CD4-positive, alpha-beta T cell (primary cell): ENCODE data around the gene CELSR2. TPM values are rescaled to one million over a fixed set of nuclear protein-coding genes. Genes with fewer than 3 reads are reported as not detected.
A peak's percentile ranks its signal among the peaks of the same experiment; 100 is the strongest.

Source experiments
- ATAC-seq: fragments of 200-7000 bp; cut with Tn5 transposase; one replicate; pipeline ENCODE4 v1.10.0; 2022; ENCODE audit warnings: mild to moderate bottlenecking; ENCODE audit not compliant: poor library complexity
- CTCF ChIA-PET: fragments of 350-600 bp; sonication (Branson Sonifier 250); formaldehyde crosslinking; loops from one replicate; lab custom pipeline; 2021; ENCODE audit warnings: antibody characterized with exemption, inconsistent platforms; lab: Charles Lee
- POLR2A ChIA-PET: fragments of 350-600 bp; sonication (Branson Sonifier 250); formaldehyde crosslinking; loops from one replicate; lab custom pipeline; 2021; ENCODE audit warnings: antibody characterized with exemption, inconsistent platforms; lab: Charles Lee
- DNase-seq, 14 experiments: peaks; one replicate each; pipeline ENCODE4 v3.0.0-alpha.2; 2013 to 2020; ENCODE audit warnings: mixed read lengths in 2 of 14
- H3K27ac ChIP-seq, 2 donors: one replicate each; pipeline versions ENCODE4 v1.5.1 to v1.7.0; 2013; ENCODE audit warnings: low read length in 2 of 2, low read depth in 1 of 2, mild to moderate bottlenecking in 1 of 2
- H3K27me3 ChIP-seq, 2 experiments: 1 replicate in 1 of 2; 2 replicates in 1 of 2; pipeline versions ENCODE4 v1.6.1 to v1.7.0; 2013; ENCODE audit warnings: low read length in 2 of 2, control low read depth in 1 of 2, mild to moderate bottlenecking in 1 of 2, moderate library complexity in 1 of 2; ENCODE audit not compliant: insufficient read depth in 2 of 2, control insufficient read depth in 1 of 2
- H3K36me3 ChIP-seq: one replicate; pipeline ENCODE4 v1.6.1; 2013; ENCODE audit warnings: low read length, control low read depth; ENCODE audit not compliant: insufficient read depth
- H3K4me1 ChIP-seq: one replicate; pipeline ENCODE4 v1.6.1; 2013; ENCODE audit warnings: low read length, control low read depth; ENCODE audit not compliant: insufficient read depth
- H3K4me3 ChIP-seq: one replicate; pipeline ENCODE4 v1.5.1; 2013; ENCODE audit warnings: mild to moderate bottlenecking, low read length, moderate library complexity
- H3K9me3 ChIP-seq, 2 experiments: 1 replicate in 1 of 2; 2 replicates in 1 of 2; pipeline versions ENCODE4 v1.6.1 to v1.7.0; 2013; ENCODE audit warnings: low read length in 2 of 2, mild to moderate bottlenecking in 2 of 2, control low read depth in 1 of 2, moderate library complexity in 1 of 2; ENCODE audit not compliant: control insufficient read depth in 1 of 2, insufficient read depth in 1 of 2
- H3K27ac Mint-ChIP-seq: one replicate; pipeline ENCODE4 v1.8.0; 2020; ENCODE audit warnings: mixed read lengths
- H3K27me3 Mint-ChIP-seq: one replicate; pipeline ENCODE4 v1.8.0; 2021; ENCODE audit warnings: mixed read lengths
- H3K36me3 Mint-ChIP-seq: one replicate; pipeline ENCODE4 v1.8.0; 2021; ENCODE audit warnings: low read depth, mixed read lengths
- H3K4me1 Mint-ChIP-seq: one replicate; pipeline ENCODE4 v1.8.0; 2021; ENCODE audit warnings: low read depth, mixed read lengths
- H3K4me3 Mint-ChIP-seq: one replicate; pipeline ENCODE4 v1.8.0; 2020; ENCODE audit warnings: mild to moderate bottlenecking, mixed read lengths
- H3K9me3 Mint-ChIP-seq: one replicate; pipeline ENCODE4 v1.8.0; 2020; ENCODE audit warnings: mixed read lengths
- CTCF ChIP-seq: fragments of 200-600 bp; IDR thresholded peaks from one replicate; pipeline ENCODE4 v1.8.0; 2022; ENCODE audit warnings: antibody characterized with exemption, mild to moderate bottlenecking
- intact Hi-C, 2 experiments: fragments of 100-400 bp; cut with DNase I in 1 of 2; cut with micrococcal nuclease in 1 of 2; formaldehyde crosslinking; loops; one replicate each; pipeline versions ENCODE4 v1.15.1 to v1.9.0; 2023 to 2025; cut with DNase I, micrococcal nuclease
- polyA plus RNA-seq, 2 donors: library from polyadenylated mRNA; unstranded; fragments of 120-200 nt; gene quantifications; one replicate each; pipeline ENCODE4 v1.2.1, GENCODE V29; 2013
- total RNA-seq, 174 experiments: library from RNA in 2 of 174; stranded (reverse) in 2 of 174; gene quantifications; one replicate each; pipeline ENCODE4 v1.2.3 and lab custom pipeline; 2021 to 2026

CELSR2 gene
- total RNA-seq (1 to 10 TPM; 3.6 TPM), total RNA-seq (lab: John Stamatoyannopoulos, UW) (1.2 to 17.6 (median 7.6) reads per million in 172 experiments)
- 2.1 TPM for polyA plus RNA-seq (2013, experiment 1 of 2)
- 2.8 TPM for polyA plus RNA-seq (2013, experiment 2 of 2)

GRCh38 chr1:109248797-109249629 lies at the start of gene CELSR2:
TSS of gene CELSR2 (plus strand) at chr1:109249539. CDS start at chr1:109250080, 541 bp downstream.
- H3K4me1 Mint-ChIP-seq: peaks cover 16% of the 10 kb centered on the region
- Histone ChIP-seq H3K9me3 (no peaks in the 10 kb centered on the region), H3K4me3 (peak within 1 kb of the TSS; percentile 39), H3K27me3 (peaks cover 7 to 13% of the 10 kb centered on the region in 2 experiments), H3K27ac (no peak within 1 kb of the TSS), H3K36me3 (no peaks in the 10 kb centered on the region), H3K4me1 (peaks cover 20% of the 10 kb centered on the region)
- H3K27ac Mint-ChIP-seq: no peak within 1 kb of the TSS
- H3K27me3 Mint-ChIP-seq: peaks cover 4% of the 10 kb centered on the region
- intact Hi-C loops: loop anchor here in 1 of 2 experiments (1.0 kb wide), 1 partner anchor 235 kb away; no protein-coding TSS in a partner anchor
- ATAC-seq (peak; percentile 98), DNase-seq (peak; percentile 20 to 84 (median 52))
- ChIA-PET POLR2A (interaction anchor here (0.5 to 1.6 kb wide), 4 partner anchors 9 to 261 kb away, joined by 3 to 4 read pairs (median 3); partner anchors contain the start of gene PSRC1), CTCF (no interaction called here)
- peak within 1 kb of the TSS; percentile 58 for H3K4me3 Mint-ChIP-seq
- no peaks in the 10 kb centered on the region for H3K9me3 Mint-ChIP-seq
- H3K36me3 Mint-ChIP-seq: no peaks in the 10 kb centered on the region
- TF ChIP-seq CTCF: no peak

- Histone ChIP-seq H3K4me3 (no peak overlapping the region), H3K27me3 (no peaks in the 10 kb centered on the region), H3K9me3 (no peaks in the 10 kb centered on the region), H3K4me1 (peaks cover 11% of the 10 kb centered on the region), H3K27ac (no peak overlapping the region), H3K36me3 (peaks cover 3% of the 10 kb centered on the region)
- TF ChIP-seq CTCF: no peak
- peak; percentile 37 for ATAC-seq
- Mint-ChIP-seq H3K4me3 (no peak overlapping the region), H3K27me3 (no peaks in the 10 kb centered on the region), H3K27ac (no peak overlapping the region), H3K4me1 (peaks cover 19% of the 10 kb centered on the region), H3K36me3 (no peaks in the 10 kb centered on the region), H3K9me3 (no peaks in the 10 kb centered on the region)
- ChIA-PET POLR2A (interaction anchor here (0.7 to 2.1 kb wide), 3 partner anchors 13 to 83 kb away, joined by 3 to 11 read pairs (median 3); partner anchors contain the start of genes PSRC1 and SARS1), CTCF (interaction anchor here (0.9 kb wide), 1 partner anchor 12 kb away, joined by 3 read pairs; no protein-coding TSS in a partner anchor)
- intact Hi-C loops: loop anchor here in 1 of 2 experiments (10.0 kb wide), 1 partner anchor 325 kb away; the partner anchor contains the start of gene GPSM2
- DNase-seq: peak in 4 of 14 experiments; percentile 15 to 35 (median 32)
Observed at GRCh38 chr1:109199710-109200109, 49.6 kb upstream of the CELSR2 start.

GRCh38 chr1:109201123-109201703 lies 48.1 kb upstream of the CELSR2 start:
- DNase-seq (peak in 7 of 14 experiments; percentile 5 to 44 (median 27)), ATAC-seq (no peak)
- Histone ChIP-seq H3K36me3 (peaks cover 3% of the 10 kb centered on the region), H3K4me1 (peaks cover 11% of the 10 kb centered on the region), H3K4me3 (no peak overlapping the region), H3K9me3 (no peaks in the 10 kb centered on the region), H3K27ac (no peak overlapping the region), H3K27me3 (no peaks in the 10 kb centered on the region)
- H3K27me3 Mint-ChIP-seq: no peaks in the 10 kb centered on the region
- ChIA-PET POLR2A (no interaction called here), CTCF (interaction anchor here (0.9 kb wide), 1 partner anchor 12 kb away, joined by 9 read pairs; the partner anchor contains the start of gene SARS1)
- no peak overlapping the region for H3K27ac Mint-ChIP-seq
- H3K9me3 Mint-ChIP-seq: no peaks in the 10 kb centered on the region
- no peak for TF ChIP-seq CTCF
- H3K36me3 Mint-ChIP-seq: no peaks in the 10 kb centered on the region
- peaks cover 17% of the 10 kb centered on the region for H3K4me1 Mint-ChIP-seq
- no peak overlapping the region for H3K4me3 Mint-ChIP-seq
- intact Hi-C loops: loop anchor here in 1 of 2 experiments (10.0 kb wide), 1 partner anchor 326 kb away; the partner anchor contains the start of gene GPSM2
